Neural progenitor cell (in vitro differentiated cells): ENCODE results near the gene SESN2. TPM values are rescaled to one million over a fixed set of nuclear protein-coding genes. Genes with fewer than 3 reads are reported as not detected.

Experiments used
- DNase-seq: peaks from one replicate; pipeline ENCODE4 v3.0.0-alpha.2; 2016; ENCODE audit warnings: low spot score
- H2AFZ ChIP-seq: fragments of 200-600 bp; sonication (generic); replicated peaks from 2 replicates; pipeline ENCODE4 v1.6.1; 2016; ENCODE audit warnings: antibody characterized with exemption
- H3F3A ChIP-seq: fragments of 200-600 bp; sonication (generic); 2 replicates; pipeline ENCODE4 v1.6.1; 2016; ENCODE audit warnings: antibody characterized with exemption, low read depth
- H3K27ac ChIP-seq: fragments of 200-600 bp; sonication (generic); 2 replicates; pipeline ENCODE4 v1.5.1; 2016; ENCODE audit warnings: mild to moderate bottlenecking
- H3K27me3 ChIP-seq: fragments of 200-600 bp; sonication (generic); 2 replicates; pipeline ENCODE4 v1.6.1; 2016; ENCODE audit warnings: mild to moderate bottlenecking, moderate library complexity
- H3K36me3 ChIP-seq: fragments of 200-600 bp; sonication (generic); 2 replicates; pipeline ENCODE4 v1.5.1; 2016
- H3K4me1 ChIP-seq: fragments of 200-600 bp; sonication (generic); 2 replicates; pipeline ENCODE4 v1.6.1; 2016; ENCODE audit warnings: mixed run types
- H3K4me2 ChIP-seq: fragments of 200-600 bp; sonication (generic); 2 replicates; pipeline ENCODE4 v1.6.1; 2016
- H3K4me3 ChIP-seq: fragments of 200-600 bp; sonication (generic); 2 replicates; pipeline ENCODE4 v1.5.1; 2016
- H3K79me2 ChIP-seq: fragments of 200-600 bp; sonication (generic); 2 replicates; pipeline ENCODE4 v1.6.1; 2016; ENCODE audit warnings: low read depth
- H3K9ac ChIP-seq: fragments of 200-600 bp; sonication (generic); 2 replicates; pipeline ENCODE4 v1.6.1; 2016
- H3K9me3 ChIP-seq: fragments of 200-600 bp; sonication (generic); 2 replicates; pipeline ENCODE4 v1.5.1; 2016; ENCODE audit warnings: low read depth
- H4K20me1 ChIP-seq: fragments of 200-600 bp; sonication (generic); 2 replicates; pipeline ENCODE4 v1.6.1; 2016; ENCODE audit warnings: low read depth
- H3K27ac Mint-ChIP-seq: 3 replicates; pipeline ENCODE4 v1.8.0; 2021; ENCODE audit warnings: mixed read lengths
- H3K27me3 Mint-ChIP-seq: 2 replicates; pipeline ENCODE4 v1.8.0; 2022; ENCODE audit warnings: low read depth, mild to moderate bottlenecking, inconsistent platforms, moderate library complexity, mixed read lengths; ENCODE audit not compliant: insufficient read depth
- H3K36me3 Mint-ChIP-seq: 3 replicates; pipeline ENCODE4 v1.8.0; 2021; ENCODE audit warnings: mixed read lengths
- H3K4me1 Mint-ChIP-seq: 3 replicates; pipeline ENCODE4 v1.8.0; 2021; ENCODE audit warnings: mixed read lengths
- H3K4me3 Mint-ChIP-seq: 3 replicates; pipeline ENCODE4 v1.8.0; 2021; ENCODE audit warnings: mild to moderate bottlenecking, moderate library complexity, mixed read lengths
- H3K9me3 Mint-ChIP-seq: 3 replicates; pipeline ENCODE4 v1.8.0; 2020; ENCODE audit warnings: mixed read lengths
- CTCF ChIP-seq: fragments of 200-600 bp; sonication (generic); IDR thresholded peaks from 2 replicates; pipeline ENCODE4 v1.5.1; 2017; ENCODE audit warnings: antibody characterized with exemption, mild to moderate bottlenecking
- EZH2 ChIP-seq: fragments of 200-600 bp; sonication (generic); IDR thresholded peaks from 2 replicates; pipeline ENCODE4 v1.6.1; 2017; ENCODE audit warnings: antibody characterized with exemption, mild to moderate bottlenecking, moderate library complexity
- EZH2phosphoT487 ChIP-seq: fragments of 200-600 bp; sonication (generic); IDR thresholded peaks from 2 replicates; pipeline ENCODE4 v1.6.1; 2017; ENCODE audit warnings: antibody characterized with exemption
- total RNA-seq: library from RNA; depleted of rRNA; stranded (reverse); fragments of >200 nt; gene quantifications from 2 replicates; pipeline ENCODE4 v1.2.3, GENCODE V29; 2015; ENCODE audit warnings: low replicate concordance

Gene SESN2
- total RNA-seq, 1 donor from 2014 or later, result 7.6 TPM

GRCh38 chr1:28247612-28248272 is 11.6 kb upstream of the SESN2 start:
- H4K20me1 ChIP-seq, result no peaks in the 10 kb centered on the region
- Mint-ChIP-seq H3K36me3 (no peaks in the 10 kb centered on the region), H3K27me3 (peaks cover 13% of the 10 kb centered on the region), H3K27ac (peak overlapping the region; percentile 82), H3K9me3 (no peaks in the 10 kb centered on the region), H3K4me1 (peaks cover 27% of the 10 kb centered on the region), H3K4me3 (peak overlapping the region; percentile 80)
- H2AFZ ChIP-seq, result peak overlapping the region; percentile 94
- no peak for TF ChIP-seq EZH2
- TF ChIP-seq EZH2phosphoT487, result no peak
- TF ChIP-seq CTCF, result no peak
- peak overlapping the region; percentile 13 for H3K27ac ChIP-seq
- no peaks in the 10 kb centered on the region for H3K27me3 ChIP-seq
- H3K9ac ChIP-seq, result no peak overlapping the region
- no peaks in the 10 kb centered on the region for H3K36me3 ChIP-seq
- H3F3A ChIP-seq, result peaks cover 30% of the 10 kb centered on the region
- H3K4me3 ChIP-seq, result peak overlapping the region; percentile 61
- H3K9me3 ChIP-seq, result no peaks in the 10 kb centered on the region
- H3K4me2 ChIP-seq, result peak overlapping the region; percentile 68
- no peak for DNase-seq
- peaks cover 12% of the 10 kb centered on the region for H3K79me2 ChIP-seq
- peaks cover 20% of the 10 kb centered on the region for H3K4me1 ChIP-seq

DNA sequence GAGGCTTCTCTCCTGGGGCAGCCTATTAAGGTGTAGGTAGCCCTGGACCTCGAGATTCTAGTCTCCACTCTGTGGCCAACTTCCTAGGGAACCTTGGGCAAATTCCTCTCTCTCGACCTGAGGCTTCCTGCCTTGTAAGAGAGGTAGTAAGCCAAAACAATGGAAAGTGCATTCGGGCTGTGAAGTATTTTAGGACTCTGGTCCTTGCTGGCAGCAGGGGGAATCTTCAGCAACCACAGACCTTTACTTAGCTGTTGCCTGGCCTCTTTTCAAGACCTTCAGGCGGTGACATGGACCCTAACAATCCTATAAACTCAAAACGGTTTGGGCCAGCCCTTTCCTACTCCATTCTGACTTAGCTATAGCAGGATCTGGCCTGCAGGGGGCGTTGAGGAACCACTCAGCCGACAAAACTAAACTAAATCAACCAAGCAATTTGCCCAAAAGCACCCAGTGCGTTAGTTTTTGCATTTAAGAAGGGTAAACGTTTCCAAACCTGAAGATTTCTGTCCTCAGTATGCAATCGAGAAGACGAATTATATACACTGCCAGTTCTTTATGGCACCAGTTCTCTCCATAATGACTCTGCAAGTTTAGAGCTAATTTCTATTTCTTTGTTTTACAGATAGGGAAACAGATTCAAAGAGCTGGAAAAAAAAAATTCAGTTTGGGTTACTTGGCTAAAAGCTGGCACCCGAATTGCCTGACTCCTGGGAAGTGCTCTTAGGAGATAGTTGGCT is 10.9 kb upstream of the SESN2 start:
- Mint-ChIP-seq H3K36me3 (no peaks in the 10 kb centered on the region), H3K9me3 (no peaks in the 10 kb centered on the region), H3K27me3 (peaks cover 13% of the 10 kb centered on the region), H3K4me1 (peaks cover 27% of the 10 kb centered on the region), H3K27ac (peak overlapping the region; percentile 26), H3K4me3 (peak overlapping the region; percentile 76)
- Histone ChIP-seq H3K36me3 (no peaks in the 10 kb centered on the region), H3K27me3 (no peaks in the 10 kb centered on the region), H2AFZ (peak overlapping the region; percentile 94), H3K4me1 (peaks cover 20% of the 10 kb centered on the region), H4K20me1 (no peaks in the 10 kb centered on the region), H3K9ac (no peak overlapping the region), H3K4me2 (peak overlapping the region; percentile 57), H3K9me3 (no peaks in the 10 kb centered on the region), H3K27ac (peak overlapping the region; percentile 13), H3K4me3 (peak overlapping the region; percentile 19), H3F3A (peaks cover 30% of the 10 kb centered on the region), H3K79me2 (peaks cover 12% of the 10 kb centered on the region)
- DNase-seq, result peak; percentile 81
- TF ChIP-seq CTCF (peak; percentile 98), EZH2phosphoT487 (no peak), EZH2 (no peak)

GRCh38 chr1:28249013-28249865 is 10.1 kb upstream of the SESN2 start:
- no peak overlapping the region for H3K27ac ChIP-seq

More at GRCh38 chr1:28249013-28249865, 10.1 kb upstream of the SESN2 start:
- no peaks in the 10 kb centered on the region for H3K36me3 Mint-ChIP-seq
- Histone ChIP-seq H3K36me3 (no peaks in the 10 kb centered on the region), H3K9me3 (no peaks in the 10 kb centered on the region), H3K4me2 (peak overlapping the region; percentile 57), H3K79me2 (peaks cover 12% of the 10 kb centered on the region), H3F3A (peaks cover 30% of the 10 kb centered on the region), H3K27me3 (no peaks in the 10 kb centered on the region), H2AFZ (peak overlapping the region; percentile 94), H4K20me1 (no peaks in the 10 kb centered on the region), H3K4me1 (peaks cover 20% of the 10 kb centered on the region), H3K9ac (no peak overlapping the region), H3K4me3 (peak overlapping the region; percentile 19)
- peaks cover 8% of the 10 kb centered on the region for H3K27me3 Mint-ChIP-seq
- TF ChIP-seq CTCF (no peak), EZH2phosphoT487 (no peak), EZH2 (no peak)
- peak overlapping the region; percentile 88 for H3K27ac Mint-ChIP-seq
- no peaks in the 10 kb centered on the region for H3K9me3 Mint-ChIP-seq
- peak; percentile 50 for DNase-seq
- peak overlapping the region; percentile 76 for H3K4me3 Mint-ChIP-seq
- peaks cover 27% of the 10 kb centered on the region for H3K4me1 Mint-ChIP-seq
